VCaP (cell line): ENCODE data around the gene VEPH1.

Experiments
- H3K27ac ChIP-seq: fragments of 450-650 bp; 2 replicates; pipeline ENCODE4 v1.5.1; 2017
- CTCF ChIP-seq: fragments of 450-650 bp; conservative IDR thresholded peaks from 2 replicates; pipeline ENCODE4 v1.5.1; 2017; ENCODE audit warnings: mild to moderate bottlenecking, moderate library complexity

The VEPH1 gene

GRCh38 chr3:157271283-157271882, 231.8 kb downstream of the VEPH1 start:
- TF ChIP-seq CTCF = no peak
- no peak overlapping the region for H3K27ac ChIP-seq

- no peak for TF ChIP-seq CTCF
- H3K27ac ChIP-seq = no peak overlapping the region
Measured at GRCh38 chr3:157268026-157268425, 235.2 kb downstream of the VEPH1 start.

GRCh38 chr3:157265931-157266330, 237.3 kb downstream of the VEPH1 start:
- no peak overlapping the region for H3K27ac ChIP-seq
- TF ChIP-seq CTCF = no peak

GRCh38 chr3:157263027-157263426, 240.2 kb downstream of the VEPH1 start:
- no peak overlapping the region for H3K27ac ChIP-seq

GRCh38 chr3:157261000-157261399, 242.2 kb downstream of the VEPH1 start:
- no peak overlapping the region for H3K27ac ChIP-seq
- no peak for TF ChIP-seq CTCF

More at GRCh38 chr3:157263027-157263426, 240.2 kb downstream of the VEPH1 start:
- TF ChIP-seq CTCF = no peak

- H3K27ac ChIP-seq = no peak overlapping the region
- TF ChIP-seq CTCF = no peak
Measured at GRCh38 chr3:157259825-157260224, 243.4 kb downstream of the VEPH1 start.

GRCh38 chr3:157257101-157257500, 246.1 kb downstream of the VEPH1 start:
- TF ChIP-seq CTCF = no peak
- H3K27ac ChIP-seq = no peak overlapping the region
